ENCODE data around the gene PLCL2.

GRCh38 chr3:16985608-16986007, 100.9 kb downstream of the PLCL2 start:
- TF ChIP-seq, protein P1, sequence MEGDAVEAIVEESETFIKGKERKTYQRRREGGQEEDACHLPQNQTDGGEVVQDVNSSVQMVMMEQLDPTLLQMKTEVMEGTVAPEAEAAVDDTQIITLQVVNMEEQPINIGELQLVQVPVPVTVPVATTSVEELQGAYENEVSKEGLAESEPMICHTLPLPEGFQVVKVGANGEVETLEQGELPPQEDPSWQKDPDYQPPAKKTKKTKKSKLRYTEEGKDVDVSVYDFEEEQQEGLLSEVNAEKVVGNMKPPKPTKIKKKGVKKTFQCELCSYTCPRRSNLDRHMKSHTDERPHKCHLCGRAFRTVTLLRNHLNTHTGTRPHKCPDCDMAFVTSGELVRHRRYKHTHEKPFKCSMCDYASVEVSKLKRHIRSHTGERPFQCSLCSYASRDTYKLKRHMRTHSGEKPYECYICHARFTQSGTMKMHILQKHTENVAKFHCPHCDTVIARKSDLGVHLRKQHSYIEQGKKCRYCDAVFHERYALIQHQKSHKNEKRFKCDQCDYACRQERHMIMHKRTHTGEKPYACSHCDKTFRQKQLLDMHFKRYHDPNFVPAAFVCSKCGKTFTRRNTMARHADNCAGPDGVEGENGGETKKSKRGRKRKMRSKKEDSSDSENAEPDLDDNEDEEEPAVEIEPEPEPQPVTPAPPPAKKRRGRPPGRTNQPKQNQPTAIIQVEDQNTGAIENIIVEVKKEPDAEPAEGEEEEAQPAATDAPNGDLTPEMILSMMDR (conservative IDR thresholded peaks at IDR 0.05; ENCODE audit: low read depth, low read length) = no peak
- TF ChIP-seq EZH2 (IDR thresholded peaks at IDR 0.05; ENCODE audit: borderline replicate concordance, low read depth, low read length, poor library complexity, severe bottlenecking) = no peak
